ENCODE results near the gene ZSCAN26.

Gene ZSCAN26

GRCh38 chr6:28277746-28278145 is 10.8 kb downstream of the ZSCAN26 start:
- H3K9me3 Mint-ChIP-seq, result no peaks in the 10 kb centered on the region
- no peak overlapping the region for H3K4me3 Mint-ChIP-seq
- peaks cover 3% of the 10 kb centered on the region for H3K27me3 Mint-ChIP-seq (ENCODE audit: low read depth)
- TF ChIP-seq, protein P1, sequence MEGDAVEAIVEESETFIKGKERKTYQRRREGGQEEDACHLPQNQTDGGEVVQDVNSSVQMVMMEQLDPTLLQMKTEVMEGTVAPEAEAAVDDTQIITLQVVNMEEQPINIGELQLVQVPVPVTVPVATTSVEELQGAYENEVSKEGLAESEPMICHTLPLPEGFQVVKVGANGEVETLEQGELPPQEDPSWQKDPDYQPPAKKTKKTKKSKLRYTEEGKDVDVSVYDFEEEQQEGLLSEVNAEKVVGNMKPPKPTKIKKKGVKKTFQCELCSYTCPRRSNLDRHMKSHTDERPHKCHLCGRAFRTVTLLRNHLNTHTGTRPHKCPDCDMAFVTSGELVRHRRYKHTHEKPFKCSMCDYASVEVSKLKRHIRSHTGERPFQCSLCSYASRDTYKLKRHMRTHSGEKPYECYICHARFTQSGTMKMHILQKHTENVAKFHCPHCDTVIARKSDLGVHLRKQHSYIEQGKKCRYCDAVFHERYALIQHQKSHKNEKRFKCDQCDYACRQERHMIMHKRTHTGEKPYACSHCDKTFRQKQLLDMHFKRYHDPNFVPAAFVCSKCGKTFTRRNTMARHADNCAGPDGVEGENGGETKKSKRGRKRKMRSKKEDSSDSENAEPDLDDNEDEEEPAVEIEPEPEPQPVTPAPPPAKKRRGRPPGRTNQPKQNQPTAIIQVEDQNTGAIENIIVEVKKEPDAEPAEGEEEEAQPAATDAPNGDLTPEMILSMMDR (IDR thresholded peaks at IDR 0.05; ENCODE audit: unreplicated experiment in 3 of 3), result no peak
- H3K27ac Mint-ChIP-seq, result no peak overlapping the region
- peaks cover 39% of the 10 kb centered on the region for H3K36me3 Mint-ChIP-seq (ENCODE audit: low read depth)
- peaks cover 11% of the 10 kb centered on the region for H3K4me1 Mint-ChIP-seq

DNA sequence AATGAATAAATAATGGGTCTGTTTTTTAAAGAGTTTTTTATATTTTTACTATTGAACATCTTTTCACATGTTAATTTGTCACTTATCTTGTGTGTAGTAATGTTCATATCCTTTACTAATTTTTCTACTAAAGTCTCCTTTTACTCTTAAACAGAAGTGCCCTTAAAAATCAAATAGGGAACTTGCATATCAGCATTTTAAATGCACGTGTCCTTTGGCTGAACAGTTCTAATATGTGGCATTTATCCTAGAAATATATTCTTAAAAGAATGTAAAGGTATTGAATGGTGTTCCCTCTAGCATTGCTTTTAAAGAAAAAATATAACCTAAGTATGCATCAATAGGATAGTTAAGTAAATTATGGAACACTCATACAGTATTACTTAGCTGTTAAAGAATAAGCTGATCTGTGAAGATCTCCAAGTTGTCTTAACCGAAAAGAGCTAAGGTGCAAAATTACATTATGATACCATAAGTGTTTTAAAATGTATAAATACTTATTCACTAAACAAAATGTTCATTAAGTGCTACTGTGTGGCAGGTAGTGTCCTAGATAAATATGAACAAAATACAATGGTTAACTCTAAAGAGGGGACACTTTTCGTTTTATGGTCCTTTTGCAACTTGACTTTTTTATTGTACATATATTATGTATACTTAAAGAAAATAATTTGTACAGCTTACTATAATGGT is 13.8 kb downstream of the ZSCAN26 start:
- no peaks in the 10 kb centered on the region for H3K9me3 Mint-ChIP-seq

GRCh38 chr6:28281288-28282064 is 14.5 kb downstream of the ZSCAN26 start, which contains the start of gene PGBD1:
Gene PGBD1, plus strand, starts transcription at chr6:28281572. Its CDS starts 2,242 bp downstream, at chr6:28283814.
- Mint-ChIP-seq H3K36me3 (ENCODE audit: low read depth) (peaks cover 39% of the 10 kb centered on the region), H3K4me3 (peak within 1 kb of the TSS; percentile 91 to 95 (median 92)), H3K27me3 (ENCODE audit: low read depth) (peaks cover 3% of the 10 kb centered on the region), H3K27ac (peak within 1 kb of the TSS; percentile 47 to 66 (median 49)), H3K4me1 (peaks cover 13% of the 10 kb centered on the region), H3K9me3 (no peaks in the 10 kb centered on the region)
- TF ChIP-seq, protein P1 (IDR thresholded peaks at IDR 0.05; ENCODE audit: unreplicated experiment in 3 of 3), result no peak

More for the DNA sequence above, 13.8 kb downstream of the ZSCAN26 start:
- TF ChIP-seq, protein P1 (IDR thresholded peaks at IDR 0.05; ENCODE audit: unreplicated experiment in 3 of 3), result no peak
- peak overlapping the region; percentile 37 to 66 (median 47) for H3K27ac Mint-ChIP-seq
- peaks cover 41% of the 10 kb centered on the region for H3K36me3 Mint-ChIP-seq (ENCODE audit: low read depth)
- peaks cover 13% of the 10 kb centered on the region for H3K4me1 Mint-ChIP-seq
- peaks cover 3% of the 10 kb centered on the region for H3K27me3 Mint-ChIP-seq (ENCODE audit: low read depth)
- peak overlapping the region; percentile 91 to 95 (median 92) for H3K4me3 Mint-ChIP-seq

DNA sequence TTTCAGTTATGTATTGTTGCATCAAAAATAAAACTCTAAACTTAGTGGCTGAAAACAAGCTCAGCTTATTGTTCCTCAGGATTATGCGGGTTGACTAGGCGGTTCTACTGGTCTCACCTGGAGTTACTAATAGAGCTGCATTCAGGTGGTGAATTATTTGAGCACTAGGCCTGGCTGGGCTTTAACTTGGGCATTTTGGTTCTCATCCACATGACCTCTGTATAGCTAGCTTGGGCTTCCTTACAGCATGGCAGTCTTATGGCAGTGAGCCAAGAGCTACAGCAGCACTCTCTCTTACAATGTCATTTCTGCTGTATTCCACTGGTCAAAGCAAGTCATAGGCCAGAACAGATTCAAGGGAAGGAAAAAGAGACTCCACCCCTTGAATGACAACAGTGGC is 16.0 kb downstream of the ZSCAN26 start:
- peaks cover 3% of the 10 kb centered on the region for H3K27me3 Mint-ChIP-seq (ENCODE audit: low read depth)
- TF ChIP-seq, protein P1 (IDR thresholded peaks at IDR 0.05; ENCODE audit: unreplicated experiment in 3 of 3), result no peak
- no peaks in the 10 kb centered on the region for H3K9me3 Mint-ChIP-seq
- H3K27ac Mint-ChIP-seq, result no peak overlapping the region
- H3K4me3 Mint-ChIP-seq, result peak overlapping the region; percentile 67 to 95 (median 92)
- H3K36me3 Mint-ChIP-seq (ENCODE audit: low read depth), result peaks cover 50% of the 10 kb centered on the region
- H3K4me1 Mint-ChIP-seq, result peaks cover 13% of the 10 kb centered on the region

- H3K36me3 Mint-ChIP-seq (ENCODE audit: low read depth), result peaks cover 69% of the 10 kb centered on the region
- TF ChIP-seq, protein P1 (IDR thresholded peaks at IDR 0.05; ENCODE audit: unreplicated experiment in 3 of 3), result no peak
- H3K4me3 Mint-ChIP-seq, result no peak overlapping the region
- H3K9me3 Mint-ChIP-seq, result peaks cover 6% of the 10 kb centered on the region
- no peaks in the 10 kb centered on the region for H3K4me1 Mint-ChIP-seq
- H3K27me3 Mint-ChIP-seq (ENCODE audit: low read depth), result no peaks in the 10 kb centered on the region
- H3K27ac Mint-ChIP-seq, result no peak overlapping the region
Measured at GRCh38 chr6:28291573-28291972, 24.6 kb downstream of the ZSCAN26 start.
